ENCODE measurements around the gene MYO3B. TPM values are rescaled to one million over a fixed set of nuclear protein-coding genes. Genes with fewer than 3 reads are reported as not detected.

Gene MYO3B
- total RNA-seq, 2 donors from 2014 or later, result 5.2 to 10.9 TPM

DNA sequence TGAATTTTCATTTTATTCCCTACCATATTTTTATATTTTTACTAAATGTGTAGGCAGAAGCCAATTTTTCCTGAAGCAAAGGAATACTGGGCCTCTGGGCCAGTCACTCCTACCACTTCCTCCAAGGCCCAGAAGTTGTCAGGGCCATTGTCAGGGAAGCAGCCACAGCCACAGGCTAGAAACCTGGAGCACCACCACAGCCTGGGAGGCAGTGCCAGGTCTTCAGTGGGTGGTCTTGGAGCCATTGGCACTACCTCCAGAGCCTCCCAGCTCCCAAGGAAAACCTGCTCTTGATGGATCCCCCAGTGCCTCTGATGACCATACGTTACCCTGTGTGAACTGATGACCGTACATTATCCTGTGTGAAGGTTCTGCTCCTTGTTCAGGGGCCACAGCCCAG, 401.6 kb downstream of the MYO3B start:
- Histone ChIP-seq H3K36me3 (ENCODE audit: control insufficient read depth, insufficient read depth, low read length) (no peaks in the 10 kb centered on the region), H3K9me3 (ENCODE audit: control insufficient read depth, low read length) (no peaks in the 10 kb centered on the region), H3K4me1 (ENCODE audit: control insufficient read depth, insufficient read depth, low read length) (peaks cover 9% of the 10 kb centered on the region), H3K9ac (ENCODE audit: extremely low read depth, low read length, poor library complexity, severe bottlenecking) (no peak overlapping the region), H3K4me3 (ENCODE audit: low read length) (no peak overlapping the region), H3K27ac (ENCODE audit: low read depth, low read length) (no peak overlapping the region), H3K27me3 (ENCODE audit: control insufficient read depth, insufficient read depth, low read length, poor library complexity, severe bottlenecking) (no peaks in the 10 kb centered on the region)
- TF ChIP-seq, protein P1, sequence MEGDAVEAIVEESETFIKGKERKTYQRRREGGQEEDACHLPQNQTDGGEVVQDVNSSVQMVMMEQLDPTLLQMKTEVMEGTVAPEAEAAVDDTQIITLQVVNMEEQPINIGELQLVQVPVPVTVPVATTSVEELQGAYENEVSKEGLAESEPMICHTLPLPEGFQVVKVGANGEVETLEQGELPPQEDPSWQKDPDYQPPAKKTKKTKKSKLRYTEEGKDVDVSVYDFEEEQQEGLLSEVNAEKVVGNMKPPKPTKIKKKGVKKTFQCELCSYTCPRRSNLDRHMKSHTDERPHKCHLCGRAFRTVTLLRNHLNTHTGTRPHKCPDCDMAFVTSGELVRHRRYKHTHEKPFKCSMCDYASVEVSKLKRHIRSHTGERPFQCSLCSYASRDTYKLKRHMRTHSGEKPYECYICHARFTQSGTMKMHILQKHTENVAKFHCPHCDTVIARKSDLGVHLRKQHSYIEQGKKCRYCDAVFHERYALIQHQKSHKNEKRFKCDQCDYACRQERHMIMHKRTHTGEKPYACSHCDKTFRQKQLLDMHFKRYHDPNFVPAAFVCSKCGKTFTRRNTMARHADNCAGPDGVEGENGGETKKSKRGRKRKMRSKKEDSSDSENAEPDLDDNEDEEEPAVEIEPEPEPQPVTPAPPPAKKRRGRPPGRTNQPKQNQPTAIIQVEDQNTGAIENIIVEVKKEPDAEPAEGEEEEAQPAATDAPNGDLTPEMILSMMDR (conservative IDR thresholded peaks at IDR 0.05), result no peak
- H3K27me3 Mint-ChIP-seq (ENCODE audit: insufficient read depth), result no peaks in the 10 kb centered on the region
- H3K27ac Mint-ChIP-seq, result peak overlapping the region; percentile 70
- H3K9me3 Mint-ChIP-seq, result no peaks in the 10 kb centered on the region
- DNase-seq, result no peak
- 93 to 95% methylated on average over 2 of the region's 2 CpGs for WGBS, 2 experiments (ENCODE audit: insufficient coverage in 1 of 2, insufficient read length in 1 of 2)
- no peaks in the 10 kb centered on the region for H3K36me3 Mint-ChIP-seq (ENCODE audit: low read depth)
- no peak overlapping the region for H3K4me3 Mint-ChIP-seq
- peaks cover 22% of the 10 kb centered on the region for H3K4me1 Mint-ChIP-seq

DNA sequence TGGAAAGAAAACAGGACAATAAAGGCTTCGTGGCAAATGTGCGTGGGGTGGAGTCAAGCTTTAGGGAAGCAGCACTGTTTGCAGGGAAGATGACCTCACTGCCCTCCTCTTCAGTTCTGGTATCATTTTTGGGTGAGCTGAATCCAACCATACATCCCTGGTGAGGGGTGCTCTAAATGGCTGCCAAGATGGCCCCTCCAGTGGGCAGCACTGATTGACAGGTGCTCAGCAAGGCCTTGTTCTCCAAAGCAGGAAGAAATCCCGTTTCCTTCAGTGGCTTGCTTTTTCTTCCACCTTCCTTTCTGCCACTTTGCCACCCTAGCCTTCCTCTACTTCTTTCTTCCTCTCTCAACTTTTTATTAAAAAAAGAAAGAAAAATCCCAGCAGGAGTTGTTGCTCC, 404.4 kb downstream of the MYO3B start:
- no peaks in the 10 kb centered on the region for H3K27me3 ChIP-seq (ENCODE audit: control insufficient read depth, insufficient read depth, low read length, poor library complexity, severe bottlenecking)
- Mint-ChIP-seq H3K4me1 (peaks cover 22% of the 10 kb centered on the region), H3K27ac (peak overlapping the region; percentile 60), H3K4me3 (no peak overlapping the region), H3K9me3 (no peaks in the 10 kb centered on the region), H3K27me3 (ENCODE audit: insufficient read depth) (no peaks in the 10 kb centered on the region), H3K36me3 (ENCODE audit: low read depth) (no peaks in the 10 kb centered on the region)
- TF ChIP-seq, protein P1 (conservative IDR thresholded peaks at IDR 0.05), result no peak
- WGBS, 2 experiments (ENCODE audit: insufficient coverage in 1 of 2, insufficient read length in 1 of 2), result 69 to 79% methylated on average over 3 of the region's 3 CpGs
- no peak overlapping the region for H3K4me3 ChIP-seq (ENCODE audit: low read length)
- H3K9me3 ChIP-seq (ENCODE audit: control insufficient read depth, low read length), result no peaks in the 10 kb centered on the region
- H3K36me3 ChIP-seq (ENCODE audit: control insufficient read depth, insufficient read depth, low read length), result no peaks in the 10 kb centered on the region
- no peak overlapping the region for H3K9ac ChIP-seq (ENCODE audit: extremely low read depth, low read length, poor library complexity, severe bottlenecking)
- no peak for DNase-seq
- peaks cover 9% of the 10 kb centered on the region for H3K4me1 ChIP-seq (ENCODE audit: control insufficient read depth, insufficient read depth, low read length)
- H3K27ac ChIP-seq (ENCODE audit: low read depth, low read length), result peak overlapping the region; percentile 87

DNA sequence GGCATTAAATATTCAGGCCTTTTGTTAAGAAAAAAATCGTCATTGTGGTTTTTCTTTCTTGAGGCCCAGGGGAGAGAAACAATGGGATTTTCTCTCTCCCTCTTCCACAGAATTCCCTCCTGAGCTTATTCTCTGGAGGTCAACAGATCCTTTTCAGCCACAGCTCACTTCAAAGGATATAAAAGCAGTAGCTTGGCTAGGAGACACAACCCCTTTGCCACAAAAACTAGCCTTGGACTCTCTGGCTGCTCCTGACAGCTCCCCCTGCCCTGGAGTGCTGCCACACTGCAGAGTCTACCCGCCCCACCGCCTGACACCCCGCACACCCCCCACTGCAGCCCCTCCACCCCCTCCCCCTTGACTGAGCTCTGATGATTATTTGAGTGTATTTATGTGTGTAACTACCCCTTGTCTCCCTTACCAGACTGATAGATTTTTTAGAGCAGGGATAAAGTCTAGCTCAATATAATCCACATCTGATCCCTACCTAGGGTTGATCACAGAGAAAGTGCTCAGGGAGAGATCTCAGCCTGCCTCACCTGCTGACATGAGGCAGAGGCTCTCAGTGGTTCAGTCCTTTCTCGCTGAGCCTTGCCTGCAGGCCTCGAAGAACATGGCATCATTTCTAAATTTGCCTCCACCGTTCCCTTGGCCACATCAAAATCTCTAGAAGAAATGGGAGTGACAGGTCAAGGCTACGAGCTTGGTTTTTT, 405.0 kb downstream of the MYO3B start:
- Histone ChIP-seq H3K9ac (ENCODE audit: extremely low read depth, low read length, poor library complexity, severe bottlenecking) (no peak overlapping the region), H3K27me3 (ENCODE audit: control insufficient read depth, insufficient read depth, low read length, poor library complexity, severe bottlenecking) (no peaks in the 10 kb centered on the region), H3K9me3 (ENCODE audit: control insufficient read depth, low read length) (no peaks in the 10 kb centered on the region), H3K36me3 (ENCODE audit: control insufficient read depth, insufficient read depth, low read length) (no peaks in the 10 kb centered on the region), H3K4me3 (ENCODE audit: low read length) (no peak overlapping the region), H3K4me1 (ENCODE audit: control insufficient read depth, insufficient read depth, low read length) (peaks cover 9% of the 10 kb centered on the region), H3K27ac (ENCODE audit: low read depth, low read length) (peak overlapping the region; percentile 87)
- no peak overlapping the region for H3K4me3 Mint-ChIP-seq
- H3K36me3 Mint-ChIP-seq (ENCODE audit: low read depth), result no peaks in the 10 kb centered on the region
- H3K4me1 Mint-ChIP-seq, result peaks cover 22% of the 10 kb centered on the region
- H3K9me3 Mint-ChIP-seq, result no peaks in the 10 kb centered on the region
- TF ChIP-seq, protein P1 (conservative IDR thresholded peaks at IDR 0.05), result no peak
- 60 to 70% methylated on average over 3 to 6 of the region's 8 CpGs for WGBS, 2 experiments (ENCODE audit: insufficient coverage in 1 of 2, insufficient read length in 1 of 2)
- H3K27ac Mint-ChIP-seq, result peak overlapping the region; percentile 60
- DNase-seq, result peak; percentile 62
- no peaks in the 10 kb centered on the region for H3K27me3 Mint-ChIP-seq (ENCODE audit: insufficient read depth)
